KOPT-K1 (cell line): Measurements from ENCODE around the gene ZNF391.
"Not testable (repeated sequence)": the region's sequence is repeated elsewhere in the genome, so short reads cannot be mapped to it uniquely, and the experiment has no call there.

ENCODE experiments used
- H3K27ac ChIP-seq: fragments of 200-600 bp; sonication (generic); 2 replicates; pipeline ENCODE4 v1.5.1; 2016; ENCODE audit warnings: antibody characterized with exemption, mild to moderate bottlenecking, low read depth, low read length; ENCODE audit not compliant: poor library complexity, severe bottlenecking
- H3K36me3 ChIP-seq: fragments of 200-600 bp; sonication (generic); 2 replicates; pipeline ENCODE4 v1.5.1; 2017; ENCODE audit warnings: antibody characterized with exemption, mild to moderate bottlenecking, low read length, moderate library complexity; ENCODE audit not compliant: insufficient read depth
- H3K9me3 ChIP-seq: fragments of 200-600 bp; sonication (generic); 2 replicates; pipeline ENCODE4 v1.5.1; 2017; ENCODE audit warnings: antibody characterized with exemption, low read length, mild to moderate bottlenecking; ENCODE audit not compliant: insufficient read depth, poor library complexity, severe bottlenecking

ZNF391 gene

GRCh38 chr6:27406085-27406484 lies 17.5 kb downstream of the ZNF391 start:
- Histone ChIP-seq H3K36me3 (peaks cover 1% of the 10 kb centered on the region; the same call in 1 of the 2 replicates), H3K9me3 (peaks cover 26% of the 10 kb centered on the region), H3K27ac (no peak overlapping the region)

- H3K9me3 ChIP-seq, result peaks cover 14% of the 10 kb centered on the region
- no peak overlapping the region for H3K27ac ChIP-seq
- no peaks in the 10 kb centered on the region; the same call in 1 of the 2 replicates for H3K36me3 ChIP-seq
These were observed 18.7 kb downstream of the ZNF391 start for GRCh38 chr6:27407153-27407814.

GRCh38 chr6:27414300-27414699 lies 25.7 kb downstream of the ZNF391 start:
- Histone ChIP-seq H3K36me3 (no peaks in the 10 kb centered on the region), H3K27ac (no peak overlapping the region), H3K9me3 (peaks cover 12% of the 10 kb centered on the region)

- Histone ChIP-seq H3K36me3 (no peaks in the 10 kb centered on the region), H3K27ac (no peak overlapping the region)
These were observed 26.4 kb downstream of the ZNF391 start for GRCh38 chr6:27414996-27415395.

GRCh38 chr6:27415898-27416297 lies 27.3 kb downstream of the ZNF391 start:
- Histone ChIP-seq H3K9me3 (peaks cover 12% of the 10 kb centered on the region), H3K27ac (no peak overlapping the region), H3K36me3 (no peaks in the 10 kb centered on the region)

More at GRCh38 chr6:27414996-27415395, 26.4 kb downstream of the ZNF391 start:
- H3K9me3 ChIP-seq, result peaks cover 12% of the 10 kb centered on the region

- Histone ChIP-seq H3K27ac (no peak overlapping the region), H3K36me3 (no peaks in the 10 kb centered on the region), H3K9me3 (peaks cover 22% of the 10 kb centered on the region)
These were observed 30.8 kb downstream of the ZNF391 start for GRCh38 chr6:27419363-27419762.

GRCh38 chr6:27422651-27423332 lies 34.2 kb downstream of the ZNF391 start:
- H3K27ac ChIP-seq, result no peak overlapping the region
- peaks cover 9% of the 10 kb centered on the region for H3K9me3 ChIP-seq
- no peaks in the 10 kb centered on the region for H3K36me3 ChIP-seq

- H3K36me3 ChIP-seq, H3K9me3 ChIP-seq, H3K27ac ChIP-seq: not testable (repeated sequence)
These were observed 36.3 kb downstream of the ZNF391 start for GRCh38 chr6:27424851-27425250.

- Histone ChIP-seq H3K27ac (no peak overlapping the region), H3K36me3 (no peaks in the 10 kb centered on the region), H3K9me3 (peaks cover 9% of the 10 kb centered on the region)
These were observed 37.6 kb downstream of the ZNF391 start for GRCh38 chr6:27426045-27426620.

- no peaks in the 10 kb centered on the region for H3K36me3 ChIP-seq
- H3K9me3 ChIP-seq, result no peaks in the 10 kb centered on the region
- no peak overlapping the region for H3K27ac ChIP-seq
These were observed 39.9 kb downstream of the ZNF391 start for GRCh38 chr6:27428502-27428901.

- H3K9me3 ChIP-seq, result peaks cover 4% of the 10 kb centered on the region
- no peaks in the 10 kb centered on the region for H3K36me3 ChIP-seq
- H3K27ac ChIP-seq, result no peak overlapping the region
These were observed 40.4 kb downstream of the ZNF391 start for GRCh38 chr6:27428966-27429365.

- H3K9me3 ChIP-seq, result peaks cover 17% of the 10 kb centered on the region
- H3K36me3 ChIP-seq, result no peaks in the 10 kb centered on the region
These were observed 45.2 kb downstream of the ZNF391 start for GRCh38 chr6:27433714-27434113.

GRCh38 chr6:27439371-27439770 lies 50.8 kb downstream of the ZNF391 start:
- H3K9me3 ChIP-seq, result peaks cover 30% of the 10 kb centered on the region
- H3K36me3 ChIP-seq, result no peaks in the 10 kb centered on the region
- no peak overlapping the region for H3K27ac ChIP-seq

More at GRCh38 chr6:27433714-27434113, 45.2 kb downstream of the ZNF391 start:
- H3K27ac ChIP-seq, result no peak overlapping the region

GRCh38 chr6:27441001-27441400 lies 52.4 kb downstream of the ZNF391 start:
- no peak overlapping the region for H3K27ac ChIP-seq
- peaks cover 36% of the 10 kb centered on the region for H3K9me3 ChIP-seq
- H3K36me3 ChIP-seq, result no peaks in the 10 kb centered on the region; the same call in 1 of the 2 replicates

GRCh38 chr6:27442932-27443331 lies 54.4 kb downstream of the ZNF391 start:
- Histone ChIP-seq H3K36me3 (peaks cover under 1% of the 10 kb centered on the region), H3K27ac (no peak overlapping the region), H3K9me3 (peaks cover 56% of the 10 kb centered on the region)
